ENCODE results near the gene MRPL32.
A peak's percentile ranks its signal among the peaks of the same experiment; 100 is the strongest.

Gene MRPL32

DNA sequence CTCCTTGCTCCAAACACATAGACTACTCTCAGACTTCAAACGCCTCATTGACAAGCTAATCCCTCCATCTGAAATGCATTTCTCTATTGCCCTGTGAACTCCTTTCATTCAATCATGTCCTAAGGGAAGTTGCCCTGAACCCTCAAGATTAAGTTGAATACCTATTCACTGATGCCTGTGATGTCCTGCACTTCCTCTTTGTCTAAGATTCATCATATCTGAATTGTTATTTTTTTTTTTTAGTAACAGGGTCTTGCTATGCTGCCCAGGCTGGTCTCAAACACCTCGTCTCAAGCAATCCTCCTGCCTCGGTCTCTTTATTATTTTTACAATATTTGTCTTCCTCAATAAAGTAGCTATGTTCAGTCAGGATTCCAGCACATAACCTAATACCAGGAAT lies 3.4 kb upstream of the MRPL32 start:
- no peak for DNase-seq

DNA sequence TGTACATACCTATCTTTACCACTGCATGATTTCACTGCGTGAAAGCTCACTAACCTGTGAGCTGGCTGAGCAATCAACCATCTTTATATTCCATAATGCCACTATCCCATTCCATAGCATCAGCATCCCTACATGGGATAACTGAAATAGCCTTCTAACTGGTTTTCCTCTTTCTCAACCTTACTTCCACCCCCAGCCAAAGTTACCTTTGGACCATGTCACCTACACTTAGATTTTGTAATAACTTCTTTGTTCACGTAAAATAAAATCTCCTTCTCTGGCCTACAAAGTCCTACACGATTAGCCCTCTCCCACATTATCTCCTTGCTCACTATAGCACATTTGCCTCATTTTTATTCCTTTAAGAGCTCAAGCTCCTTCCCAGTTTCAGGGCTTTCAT lies 2.7 kb upstream of the MRPL32 start:
- no peak for DNase-seq

GRCh38 chr7:42930889-42931288 lies 1.3 kb upstream of the MRPL32 start:
- DNase-seq, result no peak

DNA sequence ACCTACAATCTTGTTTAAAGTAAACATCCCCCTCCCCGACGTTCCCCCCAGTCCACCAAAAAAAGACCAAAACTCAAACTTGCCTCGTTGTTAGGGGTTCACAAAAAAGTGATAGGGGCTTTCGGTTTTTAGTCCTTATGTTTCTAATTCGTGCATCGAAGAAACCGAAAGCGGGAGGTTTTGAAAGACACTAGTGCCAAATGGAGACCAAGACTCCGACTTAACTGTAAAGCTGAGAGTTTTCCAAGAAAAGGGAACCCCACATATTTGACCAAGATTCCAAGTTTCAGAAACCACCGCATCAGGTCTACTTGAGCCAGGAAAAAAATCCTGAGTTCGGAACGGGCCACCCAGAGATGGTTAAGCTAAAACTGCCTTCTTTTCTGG lies 736 bp upstream of the MRPL32 start:
- DNase-seq, result peak; percentile 52

DNA sequence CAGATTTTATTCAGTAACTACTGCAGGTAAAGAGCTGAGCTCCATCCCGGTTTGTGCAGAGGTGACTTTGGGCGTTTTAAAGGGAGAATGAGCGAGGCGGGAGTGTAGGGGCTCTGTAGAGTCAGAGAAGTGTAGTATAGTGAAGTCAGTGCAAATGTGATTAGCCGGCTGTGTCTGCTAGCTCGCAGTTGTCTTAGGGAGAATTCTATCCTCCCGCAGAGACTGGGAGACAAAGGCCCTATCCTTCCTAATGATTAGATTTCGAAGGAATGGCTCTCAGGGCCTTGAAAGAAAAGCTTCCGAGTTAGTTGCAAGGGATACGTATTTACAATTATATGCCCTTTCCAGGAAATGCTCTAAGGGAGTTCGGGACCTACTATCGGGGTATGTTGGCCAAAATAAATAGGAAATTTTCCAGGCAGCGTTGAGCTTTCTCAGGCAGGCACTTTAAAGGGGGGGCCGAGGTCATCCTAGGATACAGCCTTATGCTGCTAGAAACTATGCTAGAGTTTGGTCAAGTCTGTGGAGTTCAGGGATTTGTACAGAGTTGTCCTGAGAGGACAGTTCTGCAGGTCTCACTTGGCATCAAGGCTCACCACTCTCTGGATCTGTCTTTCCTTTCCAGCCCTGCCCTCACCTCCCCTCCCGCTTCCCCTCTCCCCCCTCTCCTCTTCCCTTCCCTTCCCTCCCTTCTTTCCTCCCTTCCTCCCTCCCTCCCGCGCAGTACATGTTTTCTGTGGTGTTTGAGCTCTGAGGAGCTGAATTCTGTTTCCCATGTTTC lies 825 bp downstream of the MRPL32 start:
- peak; percentile 38 for DNase-seq

- no peak for DNase-seq
Measured at GRCh38 chr7:42934291-42934690, 2.1 kb downstream of the MRPL32 start.

DNA sequence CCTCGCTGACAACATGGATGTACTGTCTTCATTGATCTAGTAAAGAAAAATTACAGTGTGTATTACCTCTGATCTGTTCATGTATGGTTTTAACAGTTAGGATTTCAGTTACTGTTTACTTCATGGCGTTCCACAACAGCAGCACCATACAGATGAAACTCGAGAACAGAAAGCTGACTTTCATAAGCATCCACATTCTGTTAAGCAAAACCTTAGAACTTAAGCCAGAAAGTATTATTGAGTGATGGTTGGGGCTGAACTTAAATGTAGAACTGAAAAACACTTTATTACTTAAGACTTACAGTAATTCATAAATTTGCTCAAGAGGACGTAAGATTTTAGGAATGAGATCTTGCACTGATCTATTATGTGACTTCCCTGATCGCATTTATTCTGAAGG lies 3.7 kb downstream of the MRPL32 start:
- no peak for DNase-seq

DNA sequence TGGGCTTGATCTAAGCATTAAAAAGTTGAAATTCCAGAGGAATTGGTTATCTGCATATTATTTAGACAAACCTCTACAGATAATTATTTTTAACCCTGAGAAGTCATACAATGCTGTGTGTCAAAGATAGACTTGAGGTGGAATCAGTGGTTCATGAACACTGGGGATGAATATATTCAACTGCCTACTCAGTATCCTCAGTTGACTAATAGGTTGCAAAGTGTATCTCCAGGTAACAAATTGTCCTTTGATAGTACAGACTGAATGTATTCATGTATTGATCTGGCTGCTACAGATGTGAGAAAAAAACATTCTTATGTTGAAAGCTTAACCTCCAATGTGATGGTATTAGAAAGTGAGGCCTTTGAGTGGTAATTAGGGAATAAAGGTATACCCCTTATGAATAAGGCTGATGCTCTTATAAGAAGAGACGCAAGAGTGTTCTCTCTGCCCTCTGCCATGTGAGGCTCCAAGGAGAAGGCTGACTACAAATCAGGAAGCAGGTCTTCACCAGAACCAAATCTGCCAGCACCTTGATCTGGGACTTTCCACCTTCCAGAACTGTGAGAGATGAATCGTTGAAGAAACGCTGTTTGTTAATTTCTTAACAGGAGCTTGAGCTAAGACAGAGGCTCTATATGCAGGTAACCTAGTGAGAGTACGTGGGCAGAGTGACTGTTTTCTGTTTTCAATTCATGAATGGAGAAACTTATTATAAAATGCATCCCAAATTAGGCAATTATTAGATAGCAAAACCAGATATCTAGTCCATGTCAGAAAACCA lies 7.5 kb downstream of the MRPL32 start:
- DNase-seq, result no peak

- DNase-seq, result peak; percentile 81
Measured at GRCh38 chr7:42940985-42941847, 9.0 kb downstream of the MRPL32 start.

DNA sequence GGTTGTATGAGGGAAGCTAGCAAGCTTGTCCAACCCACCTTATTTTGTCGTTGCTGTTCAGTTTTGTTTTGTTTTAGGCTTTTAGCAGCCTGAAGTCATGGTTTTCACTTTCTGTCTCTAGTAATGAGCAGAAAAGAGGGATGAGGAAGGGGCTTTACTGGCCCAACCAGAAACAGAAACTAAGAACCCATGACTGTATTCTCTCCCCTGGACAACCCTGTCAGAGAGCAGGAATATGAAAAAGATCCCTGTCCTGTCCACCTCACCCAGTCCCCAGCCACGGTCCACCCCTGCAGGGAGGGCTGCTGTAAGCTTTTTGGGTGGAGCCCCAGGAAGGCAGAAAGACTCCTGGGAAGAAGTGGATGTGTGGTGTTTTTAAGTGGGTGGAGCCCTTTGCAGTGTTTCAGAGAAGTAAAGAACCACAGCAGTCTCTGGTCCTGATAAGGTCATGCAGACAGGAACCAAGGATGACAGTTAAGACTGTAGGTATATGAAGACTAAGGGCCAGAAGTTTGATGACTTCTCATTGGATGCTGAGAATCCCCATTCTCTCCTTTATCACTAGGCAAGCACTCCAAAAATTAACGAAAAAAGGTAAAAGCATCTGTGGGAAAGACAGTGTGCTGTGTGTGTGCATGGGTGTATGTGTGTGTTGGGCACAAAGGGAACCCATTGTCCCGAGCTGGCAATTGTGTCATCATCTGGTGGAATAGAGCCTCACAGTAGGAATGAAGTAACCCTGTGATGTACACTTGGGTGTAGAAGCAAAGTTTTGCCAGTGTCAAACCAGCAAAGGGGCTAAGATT lies 13.8 kb downstream of the MRPL32 start:
- DNase-seq, result no peak

DNA sequence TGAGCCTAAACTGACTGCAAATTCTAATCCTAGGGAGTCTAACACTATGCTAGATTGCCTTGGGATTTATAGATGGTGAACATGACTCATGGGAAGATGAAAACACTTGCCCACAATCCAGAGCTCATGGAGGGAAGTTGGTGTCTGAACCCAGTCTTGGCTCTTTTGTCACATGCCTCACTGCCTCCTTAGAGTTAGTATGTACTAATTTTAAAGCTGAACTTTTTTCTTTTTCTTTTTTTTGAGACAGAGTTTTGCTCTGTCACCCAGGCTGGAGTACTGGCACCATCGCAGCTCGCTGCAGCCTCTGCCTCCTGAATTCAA lies 14.4 kb downstream of the MRPL32 start:
- DNase-seq, result no peak

- no peak for DNase-seq
Measured at GRCh38 chr7:42947521-42947920, 15.3 kb downstream of the MRPL32 start.

GRCh38 chr7:42950417-42950816 lies 18.2 kb downstream of the MRPL32 start:
- no peak for DNase-seq

- DNase-seq, result no peak
Measured at GRCh38 chr7:42952328-42952727, 20.2 kb downstream of the MRPL32 start.

GRCh38 chr7:42953994-42954393 lies 21.8 kb downstream of the MRPL32 start:
- DNase-seq, result no peak

- no peak for DNase-seq
Measured at GRCh38 chr7:42956062-42956461, 23.9 kb downstream of the MRPL32 start.

DNA sequence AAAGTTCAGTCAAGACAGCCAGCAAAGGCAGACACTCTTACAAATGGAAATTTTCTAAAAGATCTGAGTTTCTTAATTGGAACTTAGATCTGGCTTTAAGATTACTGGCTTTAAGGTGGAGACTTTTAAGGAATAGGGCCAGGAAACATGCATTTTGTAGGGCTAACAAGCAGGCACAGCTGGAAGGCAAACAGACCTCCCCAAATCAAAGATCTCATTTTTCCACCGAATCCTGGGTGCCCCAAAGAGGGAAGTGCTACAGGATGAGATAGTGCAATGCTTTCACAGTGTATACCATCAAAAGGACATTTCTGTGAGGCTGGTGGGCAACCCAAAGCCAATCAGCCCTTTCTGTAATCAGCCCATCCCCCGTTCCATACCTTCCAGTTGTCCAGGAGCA lies 27.4 kb downstream of the MRPL32 start:
- no peak for DNase-seq

- no peak for DNase-seq
Measured at GRCh38 chr7:42960762-42961161, 28.6 kb downstream of the MRPL32 start.

DNA sequence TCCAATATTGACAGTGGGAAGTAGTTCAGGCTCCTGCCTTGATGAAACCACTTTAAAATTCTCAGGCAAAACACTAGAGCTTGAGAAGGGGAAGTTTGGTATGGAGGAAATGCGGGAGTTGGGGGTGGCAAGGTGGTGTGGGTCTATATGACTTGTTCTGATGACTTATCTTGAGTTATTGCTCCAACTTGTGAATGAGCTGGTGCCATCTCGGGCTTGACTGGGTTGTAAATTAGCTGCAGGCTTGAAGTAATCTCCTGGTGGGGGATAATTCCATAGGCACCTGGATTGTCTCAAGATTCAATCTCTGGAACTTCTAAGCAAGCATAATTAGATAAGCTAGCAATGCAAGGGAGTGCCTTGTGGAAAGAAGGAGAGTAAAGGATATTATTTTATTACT lies 29.0 kb downstream of the MRPL32 start:
- DNase-seq, result no peak

GRCh38 chr7:42964293-42964692 lies 32.1 kb downstream of the MRPL32 start:
- DNase-seq, result no peak

GRCh38 chr7:42964849-42965805 lies 33.0 kb downstream of the MRPL32 start:
- DNase-seq, result no peak

- DNase-seq, result no peak
Measured at GRCh38 chr7:42967391-42967790, 35.2 kb downstream of the MRPL32 start.
